NT2/D1 (cell line): ENCODE data around the gene AHCTF1.
"Not testable (repeated sequence)": the region's sequence is repeated elsewhere in the genome, so short reads cannot be mapped to it uniquely, and the experiment has no call there.

Experiments used
- DNase-seq: peaks from one replicate; pipeline ENCODE4 v3.0.0-alpha.2; 2011; ENCODE audit warnings: low read depth, low spot score
- H3K27me3 ChIP-seq: 2 replicates; pipeline ENCODE4 v1.6.0; 2011; ENCODE audit warnings: mild to moderate bottlenecking; ENCODE audit not compliant: insufficient read length, insufficient read depth
- H3K36me3 ChIP-seq: 2 replicates; pipeline ENCODE4 v1.6.1; 2011; ENCODE audit warnings: mild to moderate bottlenecking, low read length, mixed read lengths; ENCODE audit not compliant: insufficient read depth, insufficient read length
- H3K4me1 ChIP-seq: 2 replicates; pipeline ENCODE4 v1.5.1; 2011; ENCODE audit not compliant: insufficient read depth, insufficient read length
- H3K4me3 ChIP-seq: 2 replicates; pipeline ENCODE4 v1.5.1; 2011; ENCODE audit warnings: low read depth; ENCODE audit not compliant: insufficient read length
- H3K9ac ChIP-seq: 2 replicates; pipeline ENCODE4 v1.6.0; 2011; ENCODE audit warnings: low read depth; ENCODE audit not compliant: insufficient read length
- H3K9me3 ChIP-seq: 2 replicates; pipeline ENCODE4 v1.5.1; 2011; ENCODE audit warnings: mild to moderate bottlenecking, low read length; ENCODE audit not compliant: insufficient read depth
- SUZ12 ChIP-seq: IDR thresholded peaks from 2 replicates; pipeline ENCODE4 v1.6.1; 2011; ENCODE audit not compliant: insufficient read length, insufficient read depth; ENCODE audit errors: extremely low read depth
- YY1 ChIP-seq: IDR thresholded peaks from 2 replicates; pipeline ENCODE4 v1.6.1; 2011; ENCODE audit not compliant: insufficient read length, insufficient read depth
- ZNF274 ChIP-seq: IDR thresholded peaks from 2 replicates; pipeline ENCODE4 v1.6.1; 2011; ENCODE audit warnings: mild to moderate bottlenecking, low read depth, low read length

Gene AHCTF1

DNA sequence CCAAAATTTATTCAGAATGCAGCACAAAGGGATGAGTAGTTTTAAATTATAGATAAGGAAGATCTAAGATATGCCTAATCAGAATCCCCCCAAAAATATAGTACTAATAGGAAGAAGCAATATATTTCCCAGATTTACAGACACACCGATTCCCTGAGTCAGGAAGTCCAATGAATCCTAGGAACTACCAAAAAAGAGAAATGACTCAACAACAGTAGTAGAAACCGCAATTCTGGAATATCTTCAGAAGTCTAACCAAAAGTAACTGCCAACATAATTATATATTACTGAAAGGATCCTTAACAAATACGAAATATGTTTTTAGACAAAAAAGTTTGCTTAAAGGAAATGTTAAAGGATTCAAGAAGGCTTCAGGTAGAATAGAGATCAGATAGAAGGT, 10.3 kb downstream of the AHCTF1 start:
- H3K4me3 ChIP-seq: no peak overlapping the region
- peaks cover 43% of the 10 kb centered on the region for H3K36me3 ChIP-seq
- no peak overlapping the region for H3K9ac ChIP-seq
- no peak for TF ChIP-seq YY1
- no peak for TF ChIP-seq ZNF274
- no peak for TF ChIP-seq SUZ12
- no peaks in the 10 kb centered on the region for H3K9me3 ChIP-seq
- peaks cover 6% of the 10 kb centered on the region for H3K4me1 ChIP-seq
- no peak for DNase-seq
- H3K27me3 ChIP-seq: no peaks in the 10 kb centered on the region

DNA sequence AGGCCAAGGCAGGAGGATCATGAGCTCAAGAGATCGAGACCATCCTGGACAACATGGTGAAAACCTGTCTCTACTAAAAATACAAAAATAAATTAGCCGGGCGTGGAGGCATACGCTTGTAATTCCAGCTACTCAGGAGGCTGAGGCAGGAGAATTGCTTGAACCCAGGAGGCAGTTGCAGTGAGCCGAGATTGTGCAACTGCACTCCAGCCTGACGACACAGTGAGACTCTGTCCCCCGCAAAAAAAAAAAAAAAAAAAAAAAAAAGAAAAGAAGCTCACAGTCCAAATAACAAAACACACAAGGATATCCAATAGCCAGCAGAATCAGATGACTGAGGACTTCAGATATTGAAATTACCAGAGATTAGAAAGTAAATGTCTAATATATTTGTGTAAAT, 11.8 kb downstream of the AHCTF1 start:
- DNase-seq: no peak
- TF ChIP-seq SUZ12 (no peak), ZNF274 (no peak)
- Histone ChIP-seq H3K27me3 (no peaks in the 10 kb centered on the region), H3K9ac (no peak overlapping the region), H3K4me3 (no peak overlapping the region), H3K4me1 (no peaks in the 10 kb centered on the region), H3K36me3 (peaks cover 41% of the 10 kb centered on the region), H3K9me3 (no peaks in the 10 kb centered on the region)

DNA sequence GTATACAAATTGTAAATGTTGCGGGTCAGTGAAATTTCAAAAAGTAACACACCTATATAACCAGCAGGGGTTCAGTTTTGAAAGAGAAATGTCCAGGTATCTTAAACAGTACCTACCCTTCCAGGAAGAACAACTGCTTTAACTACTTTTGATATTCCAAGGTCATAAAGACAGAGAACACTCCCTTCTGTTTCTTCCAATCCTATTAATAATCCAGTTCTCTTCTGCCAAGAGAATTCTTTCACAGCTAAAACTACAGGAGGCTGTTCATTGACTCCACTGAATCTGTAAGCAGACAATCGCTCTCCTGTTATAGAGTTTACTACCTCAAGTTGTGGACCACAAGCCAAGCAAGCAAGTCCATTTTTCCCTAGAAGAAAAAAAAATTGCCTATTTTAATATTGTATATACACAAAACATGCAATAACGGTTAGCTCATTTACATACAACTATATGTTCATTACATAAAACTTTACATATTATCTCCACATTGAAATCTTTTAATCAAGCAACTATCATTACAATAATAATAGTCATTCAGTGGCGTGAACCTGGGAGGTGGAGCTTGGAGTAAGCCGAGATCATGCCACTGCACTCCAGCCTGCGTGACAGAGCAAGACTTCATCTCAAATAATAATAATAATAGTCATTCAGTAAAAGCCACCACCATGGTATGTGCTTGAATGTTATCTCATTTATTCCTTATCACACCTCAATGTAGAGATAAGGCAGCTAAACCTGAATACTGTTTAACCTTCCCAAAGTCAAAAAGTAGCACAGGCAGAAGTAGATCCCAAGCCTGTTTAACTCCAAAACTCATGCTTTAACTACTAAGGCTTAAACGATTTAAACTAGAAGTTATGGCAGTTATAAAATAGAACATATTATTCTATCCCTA, 15.5 kb downstream of the AHCTF1 start:
- not testable (repeated sequence) for H3K4me1 ChIP-seq, H3K9ac ChIP-seq, H3K9me3 ChIP-seq, H3K27me3 ChIP-seq, H3K4me3 ChIP-seq, DNase-seq
- peaks cover 67% of the 10 kb centered on the region for H3K36me3 ChIP-seq

DNA sequence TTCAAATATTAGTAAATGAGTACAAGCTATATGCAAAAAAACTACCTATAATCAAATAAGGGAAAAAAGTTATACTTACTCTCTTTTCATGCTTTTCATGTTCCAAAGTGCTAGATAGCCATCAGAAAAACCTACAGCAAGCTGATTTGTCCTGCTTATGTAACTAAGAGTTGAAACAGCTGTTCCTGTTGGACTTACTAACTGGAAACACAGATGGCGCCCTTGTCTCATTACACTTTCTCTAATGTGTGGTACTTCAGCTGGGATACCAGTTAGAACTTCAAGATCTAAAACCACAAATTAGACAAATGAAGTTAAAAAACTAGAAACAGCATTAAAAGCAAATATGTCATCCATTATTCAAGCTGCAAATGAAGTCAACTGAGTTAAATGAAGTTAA, 24.3 kb downstream of the AHCTF1 start:
- TF ChIP-seq ZNF274: no peak
- no peak for TF ChIP-seq YY1
- no peak for TF ChIP-seq SUZ12
- no peak for DNase-seq
- peaks cover 81% of the 10 kb centered on the region for H3K36me3 ChIP-seq

DNA sequence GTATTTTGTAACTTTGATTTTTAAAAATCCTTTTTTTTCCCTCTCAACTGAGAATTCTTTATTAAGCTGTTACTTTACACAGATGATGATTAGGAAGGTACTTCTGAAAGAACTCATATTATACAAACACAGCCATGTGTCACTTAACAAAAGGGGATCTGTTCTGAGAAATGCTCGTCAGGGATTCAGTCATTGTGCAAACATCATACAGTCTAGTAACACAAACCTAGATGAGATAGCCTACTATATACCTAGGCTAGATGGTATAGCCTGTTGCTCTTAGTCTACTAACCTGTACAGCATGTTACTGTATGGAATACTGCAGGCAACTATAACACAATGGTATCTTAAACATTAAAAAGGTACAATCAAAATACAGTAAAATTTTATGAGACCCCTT, 24.9 kb downstream of the AHCTF1 start:
- H3K36me3 ChIP-seq: peaks cover 83% of the 10 kb centered on the region
- no peaks in the 10 kb centered on the region for H3K27me3 ChIP-seq
- no peak for DNase-seq
- H3K9ac ChIP-seq: no peak overlapping the region
- H3K4me1 ChIP-seq: no peaks in the 10 kb centered on the region
- no peak overlapping the region for H3K4me3 ChIP-seq
- H3K9me3 ChIP-seq: no peaks in the 10 kb centered on the region
- no peak for TF ChIP-seq ZNF274
- no peak for TF ChIP-seq SUZ12
- TF ChIP-seq YY1: no peak

More for the DNA sequence above, 24.3 kb downstream of the AHCTF1 start:
- H3K4me1 ChIP-seq: no peaks in the 10 kb centered on the region
- H3K9ac ChIP-seq: no peak overlapping the region
- no peaks in the 10 kb centered on the region for H3K9me3 ChIP-seq
- no peaks in the 10 kb centered on the region for H3K27me3 ChIP-seq
- no peak overlapping the region for H3K4me3 ChIP-seq

DNA sequence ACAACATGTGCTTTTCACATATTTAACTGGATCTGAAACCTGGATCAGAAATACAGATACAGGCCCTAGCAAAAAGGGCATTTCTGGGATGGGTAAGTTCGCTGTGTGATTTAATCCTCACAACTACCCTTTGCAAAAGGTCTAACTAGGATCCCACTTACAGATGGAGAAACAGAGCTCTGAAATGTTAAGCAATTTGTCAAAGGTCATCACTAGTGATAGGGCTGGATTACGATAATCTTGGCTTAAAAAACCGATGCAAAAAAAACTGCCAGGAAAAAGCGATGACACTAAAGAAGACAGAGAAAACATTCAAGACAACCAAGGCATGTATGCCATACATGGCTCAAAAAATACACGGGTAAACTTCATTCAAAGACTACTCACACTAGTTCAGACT, 29.9 kb downstream of the AHCTF1 start:
- TF ChIP-seq ZNF274: no peak
- TF ChIP-seq YY1: no peak
- TF ChIP-seq SUZ12: no peak
- H3K4me3 ChIP-seq: no peak overlapping the region
- H3K27me3 ChIP-seq: no peaks in the 10 kb centered on the region
- H3K36me3 ChIP-seq: peaks cover 95% of the 10 kb centered on the region
- H3K4me1 ChIP-seq: no peaks in the 10 kb centered on the region
- no peak for DNase-seq
- no peaks in the 10 kb centered on the region for H3K9me3 ChIP-seq
- H3K9ac ChIP-seq: no peak overlapping the region

DNA sequence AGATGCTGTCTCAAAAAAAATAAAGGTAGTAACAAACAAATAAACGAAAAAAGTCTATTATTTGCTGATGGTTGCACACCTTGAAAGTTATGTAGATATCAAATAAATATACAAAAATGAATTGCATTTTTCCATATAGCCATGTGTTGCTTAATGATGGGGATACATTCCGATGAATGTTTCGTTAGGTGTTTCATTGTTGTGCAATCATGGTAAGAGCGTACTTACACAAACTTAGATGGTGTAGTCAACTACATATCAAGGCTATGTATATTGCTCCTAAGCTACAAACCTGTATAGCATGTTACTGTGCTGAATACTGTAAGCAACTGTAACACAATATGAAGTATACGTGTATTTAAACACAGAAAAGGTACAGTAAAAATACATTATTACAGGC, 34.4 kb downstream of the AHCTF1 start:
- Histone ChIP-seq H3K27me3 (no peaks in the 10 kb centered on the region), H3K36me3 (peaks cover 92% of the 10 kb centered on the region), H3K4me1 (no peaks in the 10 kb centered on the region), H3K4me3 (no peak overlapping the region), H3K9ac (no peak overlapping the region), H3K9me3 (no peaks in the 10 kb centered on the region)
- no peak for DNase-seq
- TF ChIP-seq ZNF274 (no peak), SUZ12 (no peak), YY1 (no peak)
